ENCODE data around the gene STAC3. TPM values are rescaled to one million over a fixed set of nuclear protein-coding genes. Genes with fewer than 3 reads are reported as not detected.

The STAC3 gene
- total and polyA plus RNA-seq, 9 of the 15 experiments (the other 6 are each of a cell fraction or from before 2014, with no cell fraction given) = 0.45 to 6.4 (median 3.3) TPM

DNA sequence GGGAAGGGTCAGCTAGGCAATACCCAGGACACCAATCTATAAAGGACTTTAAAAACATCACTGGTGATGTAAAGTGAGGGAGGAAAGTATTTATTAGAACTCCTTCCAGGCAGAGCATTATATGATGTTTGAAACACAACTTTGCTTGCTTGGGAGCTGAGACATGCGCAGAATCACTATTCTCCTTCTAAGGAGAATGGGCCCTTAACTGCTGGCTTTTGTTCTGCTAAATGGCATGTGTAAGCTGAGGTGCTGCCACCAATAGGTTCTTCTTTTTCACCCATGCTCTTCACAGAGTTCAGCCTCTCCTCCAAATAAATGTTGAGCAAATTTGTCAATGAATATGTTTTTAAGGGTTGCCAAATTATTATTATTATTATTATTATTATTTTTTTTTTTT, 3.9 kb downstream of the STAC3 start (continued):
- TF ChIP-seq, protein P1, sequence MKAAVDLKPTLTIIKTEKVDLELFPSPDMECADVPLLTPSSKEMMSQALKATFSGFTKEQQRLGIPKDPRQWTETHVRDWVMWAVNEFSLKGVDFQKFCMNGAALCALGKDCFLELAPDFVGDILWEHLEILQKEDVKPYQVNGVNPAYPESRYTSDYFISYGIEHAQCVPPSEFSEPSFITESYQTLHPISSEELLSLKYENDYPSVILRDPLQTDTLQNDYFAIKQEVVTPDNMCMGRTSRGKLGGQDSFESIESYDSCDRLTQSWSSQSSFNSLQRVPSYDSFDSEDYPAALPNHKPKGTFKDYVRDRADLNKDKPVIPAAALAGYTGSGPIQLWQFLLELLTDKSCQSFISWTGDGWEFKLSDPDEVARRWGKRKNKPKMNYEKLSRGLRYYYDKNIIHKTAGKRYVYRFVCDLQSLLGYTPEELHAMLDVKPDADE (conservative IDR thresholded peaks at IDR 0.05; ENCODE audit: control insufficient read depth, low read depth, low read length) = no peak
- no peak for TF ChIP-seq HMGN3 (IDR thresholded peaks at IDR 0.05; ENCODE audit: borderline replicate concordance, extremely low read depth, insufficient read length, low read depth, low read length)
- TF ChIP-seq NR2C1 (IDR thresholded peaks at IDR 0.05) = no peak
- TF ChIP-seq NR2C1 (tag; IDR thresholded peaks at IDR 0.05) = no peak
- no peak for TF ChIP-seq FOXJ2 (tag; IDR thresholded peaks at IDR 0.05)
- no peak for TF ChIP-seq OTX1 (CRISPR knock-in tag; IDR thresholded peaks at IDR 0.05)
- TF ChIP-seq, protein P2, sequence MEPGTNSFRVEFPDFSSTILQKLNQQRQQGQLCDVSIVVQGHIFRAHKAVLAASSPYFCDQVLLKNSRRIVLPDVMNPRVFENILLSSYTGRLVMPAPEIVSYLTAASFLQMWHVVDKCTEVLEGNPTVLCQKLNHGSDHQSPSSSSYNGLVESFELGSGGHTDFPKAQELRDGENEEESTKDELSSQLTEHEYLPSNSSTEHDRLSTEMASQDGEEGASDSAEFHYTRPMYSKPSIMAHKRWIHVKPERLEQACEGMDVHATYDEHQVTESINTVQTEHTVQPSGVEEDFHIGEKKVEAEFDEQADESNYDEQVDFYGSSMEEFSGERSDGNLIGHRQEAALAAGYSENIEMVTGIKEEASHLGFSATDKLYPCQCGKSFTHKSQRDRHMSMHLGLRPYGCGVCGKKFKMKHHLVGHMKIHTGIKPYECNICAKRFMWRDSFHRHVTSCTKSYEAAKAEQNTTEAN (CRISPR knock-in tag; IDR thresholded peaks at IDR 0.05) = no peak
- no peak for TF ChIP-seq NFYB (IDR thresholded peaks at IDR 0.05; ENCODE audit: extremely low read depth, insufficient read length)

DNA sequence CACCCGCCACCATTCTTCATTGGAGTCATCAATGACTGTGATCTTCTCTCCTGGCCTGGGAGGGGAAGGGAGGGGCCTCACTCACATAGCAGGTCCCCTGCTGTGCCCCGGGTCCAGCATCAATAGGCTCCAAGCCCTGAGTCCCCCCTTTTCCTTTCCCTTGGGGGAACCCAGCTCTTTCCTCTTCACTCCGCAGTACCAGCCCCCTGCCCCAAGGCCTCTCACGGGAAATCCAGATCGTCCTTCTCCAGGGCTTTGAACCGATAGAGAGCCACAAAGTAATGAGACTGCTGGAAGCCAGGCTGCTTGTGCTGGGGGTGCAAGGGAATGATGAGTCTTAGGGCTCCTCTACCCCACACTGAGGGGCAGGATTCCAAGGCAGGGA, 6.7 kb downstream of the STAC3 start:
- no peaks in the 10 kb centered on the region for H3K79me2 ChIP-seq (ENCODE audit: control insufficient read depth, insufficient read depth, low read length)
- peak overlapping the region in 1 of 2 experiments; percentile 15; a peak in 1 of 4 replicates for H3K9ac ChIP-seq (ENCODE audit: insufficient read depth in 1 of 2, low read depth in 2 of 2, low read length in 2 of 2)
- H3K4me2 ChIP-seq (ENCODE audit: insufficient read depth, low read length) = peak overlapping the region; percentile 67; the same call in 1 of the 2 replicates
- ChIA-PET POLR2A (interaction anchor here (0.5 to 0.6 kb wide), 3 partner anchors 48 to 1111 kb away, joined by 3 read pairs; no protein-coding TSS in a partner anchor), CTCF (ENCODE audit: low intra/inter-chr PET ratio) (interaction anchor here (0.6 to 4.4 kb wide), 3 partner anchors 29 to 238 kb away, joined by 4 to 80 read pairs (median 4); no protein-coding TSS in a partner anchor)
- 0 out of 2 replicates have a peak, but pooled peaks cover 4% of the 10 kb centered on the region for H4K20me1 ChIP-seq (replicated peaks; ENCODE audit: control insufficient read depth, insufficient read depth, low read length)
- H2AFZ ChIP-seq (ENCODE audit: low read depth, low read length) = no peak overlapping the region
- in situ Hi-C loops (cut with MboI) = loop anchor here (5.0 kb wide), 1 partner anchor 37 kb away; no protein-coding TSS in a partner anchor
- H3K4me3 ChIP-seq = no peak overlapping the region
- H3K9me3 ChIP-seq (replicated peaks; ENCODE audit: control insufficient read depth, insufficient read depth, low read depth, low read length) = no peaks in the 10 kb centered on the region
- no TSS peak for BruUV-seq (replicated peaks)
- no peak for ATAC-seq
- H3K36me3 ChIP-seq (ENCODE audit: control insufficient read depth, insufficient read depth, low read length) = no peaks in the 10 kb centered on the region
- peaks cover 2 to 23% of the 10 kb centered on the region in 2 experiments; a peak in 3 of 5 replicates for H3K27me3 ChIP-seq (ENCODE audit: control insufficient read depth in 2 of 2, insufficient read depth in 2 of 2, low read length in 2 of 2)
- H3K9me1 ChIP-seq (ENCODE audit: control insufficient read depth, insufficient read depth, low read length) = no peaks in the 10 kb centered on the region
- WGBS (ENCODE audit: insufficient coverage, low coverage, missing lambda C conversion rate) = 44% methylated on average over 5 of the region's 6 CpGs
- intact Hi-C loops (cut with micrococcal nuclease) = loop anchor here (5.0 to 10.0 kb wide), 3 partner anchors 47 to 167 kb away; partner anchors contain the start of genes LRP1 and NEMP1
- DNase-seq (ENCODE audit: extremely low read depth in 1 of 4, low spot score in 3 of 4) = no peak
- H3K27ac ChIP-seq (ENCODE audit: extremely low read depth, low read depth, low read length) = no peak overlapping the region
- H3K4me1 ChIP-seq (replicated peaks in 1 of 2; ENCODE audit: control insufficient read depth in 2 of 2, insufficient read depth in 2 of 2, low read length in 2 of 2) = peaks cover 32 to 56% of the 10 kb centered on the region in 2 experiments
- no peak for FAIRE-seq
- TF ChIP-seq ZNF143 (CRISPR knock-in tag; IDR thresholded peaks at IDR 0.05) (no peak), MCM5 (IDR thresholded peaks at IDR 0.05; ENCODE audit: low read depth) (no peak), JUNB (CRISPR knock-in tag; conservative IDR thresholded peaks at IDR 0.05) (no peak), ELF2 (CRISPR knock-in tag; IDR thresholded peaks at IDR 0.05) (no peak), E2F3 (CRISPR knock-in tag; IDR thresholded peaks at IDR 0.05) (no peak), NCOA2 (IDR thresholded peaks at IDR 0.05; ENCODE audit: partially characterized antibody in 2 of 2) (no peak), ARNT (IDR thresholded peaks at IDR 0.05) (no peak)
- TF ChIP-seq, protein P3, sequence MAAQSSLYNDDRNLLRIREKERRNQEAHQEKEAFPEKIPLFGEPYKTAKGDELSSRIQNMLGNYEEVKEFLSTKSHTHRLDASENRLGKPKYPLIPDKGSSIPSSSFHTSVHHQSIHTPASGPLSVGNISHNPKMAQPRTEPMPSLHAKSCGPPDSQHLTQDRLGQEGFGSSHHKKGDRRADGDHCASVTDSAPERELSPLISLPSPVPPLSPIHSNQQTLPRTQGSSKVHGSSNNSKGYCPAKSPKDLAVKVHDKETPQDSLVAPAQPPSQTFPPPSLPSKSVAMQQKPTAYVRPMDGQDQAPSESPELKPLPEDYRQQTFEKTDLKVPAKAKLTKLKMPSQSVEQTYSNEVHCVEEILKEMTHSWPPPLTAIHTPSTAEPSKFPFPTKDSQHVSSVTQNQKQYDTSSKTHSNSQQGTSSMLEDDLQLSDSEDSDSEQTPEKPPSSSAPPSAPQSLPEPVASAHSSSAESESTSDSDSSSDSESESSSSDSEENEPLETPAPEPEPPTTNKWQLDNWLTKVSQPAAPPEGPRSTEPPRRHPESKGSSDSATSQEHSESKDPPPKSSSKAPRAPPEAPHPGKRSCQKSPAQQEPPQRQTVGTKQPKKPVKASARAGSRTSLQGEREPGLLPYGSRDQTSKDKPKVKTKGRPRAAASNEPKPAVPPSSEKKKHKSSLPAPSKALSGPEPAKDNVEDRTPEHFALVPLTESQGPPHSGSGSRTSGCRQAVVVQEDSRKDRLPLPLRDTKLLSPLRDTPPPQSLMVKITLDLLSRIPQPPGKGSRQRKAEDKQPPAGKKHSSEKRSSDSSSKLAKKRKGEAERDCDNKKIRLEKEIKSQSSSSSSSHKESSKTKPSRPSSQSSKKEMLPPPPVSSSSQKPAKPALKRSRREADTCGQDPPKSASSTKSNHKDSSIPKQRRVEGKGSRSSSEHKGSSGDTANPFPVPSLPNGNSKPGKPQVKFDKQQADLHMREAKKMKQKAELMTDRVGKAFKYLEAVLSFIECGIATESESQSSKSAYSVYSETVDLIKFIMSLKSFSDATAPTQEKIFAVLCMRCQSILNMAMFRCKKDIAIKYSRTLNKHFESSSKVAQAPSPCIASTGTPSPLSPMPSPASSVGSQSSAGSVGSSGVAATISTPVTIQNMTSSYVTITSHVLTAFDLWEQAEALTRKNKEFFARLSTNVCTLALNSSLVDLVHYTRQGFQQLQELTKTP (IDR thresholded peaks at IDR 0.05; ENCODE audit: low read depth in 1 of 2, partially characterized antibody in 2 of 2) = no peak
